Upper lobe of left lung (tissue), 6 donors: ENCODE data around the gene BTG3. TPM values are rescaled to one million over a fixed set of nuclear protein-coding genes. Genes with fewer than 3 reads are reported as not detected.

Experiments
- ATAC-seq, 2 donors: fragments of 200-7000 bp; cut with Tn5 transposase; one replicate each; pipeline ENCODE4 v1.9.1; 2022; ENCODE audit warnings: mild to moderate bottlenecking in 2 of 2, moderate library complexity in 2 of 2; ENCODE audit not compliant: low FRiP score in 2 of 2
- DNase-seq, 2 donors: peaks; one replicate each; pipeline ENCODE4 v3.0.0-alpha.2; 2019 to 2020
- H3K27ac ChIP-seq, 4 donors: fragments of 200-600 bp; sonication (generic); one replicate each; pipeline ENCODE4 v1.5.1; 2016 to 2019
- H3K27me3 ChIP-seq, 4 donors: fragments of 200-600 bp; sonication (generic); one replicate each; pipeline ENCODE4 v1.5.1; 2017 to 2019
- H3K36me3 ChIP-seq, 4 donors: fragments of 200-600 bp; sonication (generic); one replicate each; pipeline ENCODE4 v1.5.1; 2016 to 2019
- H3K4me1 ChIP-seq, 4 donors: fragments of 200-600 bp; sonication (generic); one replicate each; pipeline ENCODE4 v1.5.1; 2018 to 2019
- H3K4me3 ChIP-seq, 4 donors: fragments of 200-600 bp; sonication (generic); one replicate each; pipeline ENCODE4 v1.5.1; 2017 to 2019; ENCODE audit warnings: mild to moderate bottlenecking in 2 of 4, moderate library complexity in 1 of 4
- H3K9me3 ChIP-seq, 4 donors: fragments of 200-600 bp; sonication (generic); one replicate each; pipeline ENCODE4 v1.5.1; 2018 to 2019
- CTCF ChIP-seq, 6 experiments: fragments of 450-650 bp in 4 of 6; fragments of 200-600 bp in 2 of 6; sonication (generic) in 2 of 6; IDR thresholded peaks; one replicate each; pipeline ENCODE4 v1.5.1; 2016 to 2019; ENCODE audit warnings: antibody characterized with exemption in 6 of 6
- EP300 ChIP-seq, 4 donors: sonication (generic); formaldehyde crosslinking; IDR thresholded peaks; one replicate each; pipeline ENCODE4 v1.5.1; 2017; ENCODE audit warnings: antibody characterized with exemption in 4 of 4, control low read depth in 2 of 4
- POLR2A ChIP-seq, 4 donors: fragments of 450-650 bp; IDR thresholded peaks; one replicate each; pipeline ENCODE4 v1.5.1; 2016 to 2017; ENCODE audit warnings: antibody characterized with exemption in 4 of 4, mild to moderate bottlenecking in 2 of 4
- POLR2AphosphoS5 ChIP-seq, 2 donors: sonication (generic); formaldehyde crosslinking; IDR thresholded peaks; one replicate each; pipeline ENCODE4 v1.5.1; 2017; ENCODE audit warnings: antibody characterized with exemption in 2 of 2
- WGBS, 2 donors: methylation state at CpG; one replicate each; pipeline ENCODE4 v1.1.5; 2017 to 2018; 5-methylcytosine and 5-hydroxymethylcytosine counted together
- small RNA-seq, 4 donors: library from RNA; depleted of rRNA; stranded (forward); fragments of <200 nt; gene quantifications; one replicate each; pipeline ENCODE3, GENCODE V24; 2016
- total RNA-seq, 6 donors: library from RNA; depleted of rRNA in 4 of 6; stranded (reverse); fragments of >200 nt in 4 of 6; gene quantifications; one replicate each; pipeline versions ENCODE4 v1.1.0 to v1.2.1, GENCODE V29; 2016 to 2021
- donor health status: DM: no; HTN: no; CAD: no; lungs with moderate emphysema.
- donor health status: DM: no; HTN: yes; CAD: no; lungs with severe emphysema.

The BTG3 gene
- total RNA-seq, 6 donors from 2014 or later, result 50.7 to 189 (median 88.3) TPM

- H3K4me1 ChIP-seq, result no peaks in the 10 kb centered on the region
- H3K27me3 ChIP-seq, result no peaks in the 10 kb centered on the region
- no peak for DNase-seq
- 57 to 66% methylated on average over 5 of the region's 5 CpGs for WGBS, 2 donors
- peak in 1 of 2 donors; percentile 13 for ATAC-seq
- H3K4me3 ChIP-seq, result no peak overlapping the region
- no peaks in the 10 kb centered on the region for H3K36me3 ChIP-seq
- TF ChIP-seq EP300 (IDR thresholded peaks at IDR 0.05), result no peak
- no peak overlapping the region for H3K27ac ChIP-seq
- H3K9me3 ChIP-seq, result no peaks in the 10 kb centered on the region
Observed at GRCh38 chr21:17550671-17551308, 61.9 kb downstream of the BTG3 start.

- Histone ChIP-seq H3K27ac (no peak overlapping the region), H3K27me3 (no peaks in the 10 kb centered on the region), H3K4me1 (no peaks in the 10 kb centered on the region), H3K9me3 (no peaks in the 10 kb centered on the region), H3K4me3 (no peak overlapping the region), H3K36me3 (no peaks in the 10 kb centered on the region)
- peak in 1 of 2 donors; percentile 25 for ATAC-seq
- no peak for TF ChIP-seq EP300 (IDR thresholded peaks at IDR 0.05)
- TF ChIP-seq POLR2A (IDR thresholded peaks at IDR 0.05), result no peak
- TF ChIP-seq POLR2AphosphoS5 (IDR thresholded peaks at IDR 0.05), result no peak
- no peak for TF ChIP-seq CTCF (IDR thresholded peaks at IDR 0.05)
- 66 to 67% methylated on average over 7 of the region's 7 CpGs for WGBS, 2 donors
- DNase-seq, result no peak
Observed at GRCh38 chr21:17548262-17548661, 64.4 kb downstream of the BTG3 start.

- no peak overlapping the region for H3K27ac ChIP-seq
- no peak for ATAC-seq
- WGBS, 2 donors, result 35 to 61% methylated on average over 1 of the region's 1 CpG
Observed at GRCh38 chr21:17545007-17545406, 67.7 kb downstream of the BTG3 start.

More at GRCh38 chr21:17545007-17545406, 67.7 kb downstream of the BTG3 start:
- H3K36me3 ChIP-seq, result no peaks in the 10 kb centered on the region
- TF ChIP-seq CTCF (IDR thresholded peaks at IDR 0.05) (no peak), POLR2AphosphoS5 (IDR thresholded peaks at IDR 0.05) (no peak), EP300 (IDR thresholded peaks at IDR 0.05) (no peak), POLR2A (IDR thresholded peaks at IDR 0.05) (no peak)
- H3K4me1 ChIP-seq, result no peaks in the 10 kb centered on the region
- no peaks in the 10 kb centered on the region for H3K9me3 ChIP-seq
- DNase-seq, result no peak
- H3K4me3 ChIP-seq, result no peak overlapping the region
- H3K27me3 ChIP-seq, result no peaks in the 10 kb centered on the region

Small RNAs within 50 kb of the gene (small RNA-seq; reads per million reads assigned to genes)
- gene RF00019, result 0 reads per million in 4 donors

Other genes with a start within 250 kb of the BTG3 start
- 10 to 100 TPM; 19.9 to 73.0 (median 29.2) TPM for gene CXADR, start 99.9 kb downstream of the BTG3 start, total RNA-seq
- gene C21orf91, start 206.5 kb upstream of the BTG3 start, total RNA-seq, result 10 to 100 TPM in 4 of 6 donors, 1 to 10 TPM in 2; 2.2 to 18.3 (median 15.4) TPM